GM12878 (cell line): Measurements from ENCODE around the gene CARD18. TPM values are rescaled to one million over a fixed set of nuclear protein-coding genes. Genes with fewer than 3 reads are reported as not detected.

Experiments used
- ATAC-seq: fragments of 200-7000 bp; cut with Tn5 transposase; 3 replicates; pipeline ENCODE4 v1.9.1; 2020; ENCODE audit warnings: mild to moderate bottlenecking, moderate library complexity
- BruUV-seq: library from RNA; stranded (reverse); fragments of 400-500 nt; replicated peaks from 2 replicates; lab custom pipeline; 2021; lab: Mats Ljungman, UMichigan
- CTCF ChIA-PET: fragments of 300-600 bp; sonication (Branson Sonifier 250); formaldehyde crosslinking; extraction: SDS; loops from one replicate; lab custom pipeline; 2021; ENCODE audit warnings: inconsistent platforms; lab: Yijun Ruan, JAX
- POLR2A ChIA-PET: fragments of 350-600 bp; formaldehyde crosslinking; extraction: SDS; loops from one replicate; lab custom pipeline; 2021; ENCODE audit warnings: inconsistent platforms; lab: Charles Lee
- RAD21 ChIA-PET: fragments of 300-600 bp; sonication (Branson Sonifier 250); formaldehyde crosslinking; loops from one replicate; lab custom pipeline; 2023; ENCODE audit warnings: antibody characterized with exemption; ENCODE audit not compliant: unreplicated experiment; lab: Charles Lee
- SMC1A ChIA-PET: fragments of 300-600 bp; sonication (Branson Sonifier 250); formaldehyde crosslinking; loops from one replicate; lab custom pipeline; 2023; ENCODE audit not compliant: unreplicated experiment, uncharacterized antibody; lab: Charles Lee
- DNase-seq: peaks from one replicate; pipeline ENCODE4 v3.0.0-alpha.2; 2011; ENCODE audit warnings: low read depth, low spot score
- FAIRE-seq: peaks from 3 replicates; lab custom pipeline; 2011; peaks lifted over from hg19 to GRCh38; lab: Jason Lieb, UNC
- H2AFZ ChIP-seq: 2 replicates; pipeline ENCODE4 v1.6.0; 2011; ENCODE audit warnings: low read depth, low read length, control low read depth; ENCODE audit not compliant: control insufficient read depth
- H3K27ac ChIP-seq: 2 replicates; pipeline ENCODE4 v1.5.1; 2011; ENCODE audit warnings: control low read depth; ENCODE audit not compliant: control insufficient read depth, insufficient read depth
- H3K27me3 ChIP-seq, 2 experiments: replicated peaks in 1 of 2; 2 replicates each; pipeline versions ENCODE4 v1.6.0 to v1.6.1; 2011; ENCODE audit warnings: low read length in 1 of 2; ENCODE audit not compliant: control insufficient read depth in 2 of 2, insufficient read depth in 2 of 2
- H3K36me3 ChIP-seq, 2 experiments: 2 replicates each; pipeline ENCODE4 v1.5.1; 2011; ENCODE audit warnings: low read length in 1 of 2; ENCODE audit not compliant: control insufficient read depth in 2 of 2, insufficient read depth in 2 of 2
- H3K4me1 ChIP-seq: 2 replicates; pipeline ENCODE4 v1.6.1; 2011; ENCODE audit warnings: mild to moderate bottlenecking, low read length, moderate library complexity, mixed read lengths; ENCODE audit not compliant: control insufficient read depth, insufficient read depth
- H3K4me2 ChIP-seq: 2 replicates; pipeline ENCODE4 v1.6.0; 2011; ENCODE audit warnings: control low read depth; ENCODE audit not compliant: control insufficient read depth, insufficient read depth
- H3K4me3 ChIP-seq: fragments of 200-600 bp; sonication (generic); 2 replicates; pipeline ENCODE4 v1.5.1; 2016
- H3K79me2 ChIP-seq: 2 replicates; pipeline ENCODE4 v1.6.0; 2011; ENCODE audit warnings: low read length; ENCODE audit not compliant: control insufficient read depth, insufficient read depth
- H3K9ac ChIP-seq: 2 replicates; pipeline ENCODE4 v1.8.0; 2011; ENCODE audit warnings: low read length, control low read depth, mixed read lengths; ENCODE audit not compliant: control insufficient read depth, insufficient read depth
- H3K9me3 ChIP-seq: replicated peaks from 3 replicates; pipeline ENCODE4 v1.5.1; 2011; ENCODE audit warnings: mild to moderate bottlenecking, low read length; ENCODE audit not compliant: control insufficient read depth, insufficient read depth
- H4K20me1 ChIP-seq: 2 replicates; pipeline ENCODE4 v1.6.0; 2011; ENCODE audit not compliant: control insufficient read depth, insufficient read depth
- GABPA ChIP-seq: IDR thresholded peaks from 2 replicates; pipeline ENCODE4 v1.6.1; 2014; ENCODE audit warnings: antibody characterized with exemption, low read depth, mild to moderate bottlenecking, inconsistent platforms
- HDAC2 ChIP-seq: fragments of 200-600 bp; sonication (generic); IDR thresholded peaks from 2 replicates; pipeline ENCODE4 v1.6.1; 2017
- KAT2A ChIP-seq: conservative IDR thresholded peaks from 2 replicates; pipeline ENCODE4 v1.6.1; 2011; ENCODE audit warnings: low read depth, low read length; ENCODE audit not compliant: control insufficient read depth
- NFXL1 ChIP-seq: fragments of 450-650 bp; IDR thresholded peaks from 2 replicates; pipeline ENCODE4 v1.6.1; 2017; ENCODE audit warnings: antibody characterized with exemption, mild to moderate bottlenecking, borderline replicate concordance
- POLR2AphosphoS5 ChIP-seq: IDR thresholded peaks from 2 replicates; pipeline ENCODE4 v1.6.1; 2011; ENCODE audit warnings: mild to moderate bottlenecking, low read length, inconsistent platforms
- RCOR1 ChIP-seq: conservative IDR thresholded peaks from 2 replicates; pipeline ENCODE4 v1.6.1; 2012; ENCODE audit warnings: low read depth, low read length, improper control_type of control experiment
- TARDBP ChIP-seq: IDR thresholded peaks from 2 replicates; pipeline ENCODE4 v1.6.1; 2016; ENCODE audit warnings: borderline replicate concordance
- ZBTB4 ChIP-seq: fragments of 450-650 bp; formaldehyde crosslinking; IDR thresholded peaks from 2 replicates; pipeline ENCODE4 v1.4.0; 2022; ENCODE audit warnings: mild to moderate bottlenecking, moderate library complexity
- WGBS: methylation state at CpG from one replicate; pipeline ENCODE4 v1.1.6; 2016; ENCODE audit warnings: low lambda C conversion rate; ENCODE audit not compliant: insufficient replicate concordance, insufficient coverage; ENCODE audit errors: missing lambda C conversion rate; 5-methylcytosine and 5-hydroxymethylcytosine counted together
- in situ Hi-C: fragments of 300-500 bp; cut with MboI; formaldehyde crosslinking; loops from 9 replicates; pipeline ENCODE4 v1.14.3; 2018; ENCODE audit warnings: mixed read lengths
- intact Hi-C: fragments of 100-400 bp; cut with micrococcal nuclease; formaldehyde crosslinking; loops from one replicate; pipeline ENCODE4 v1.14.2; 2022; ENCODE audit not compliant: unreplicated experiment
- polyA plus RNA-seq, 11 experiments: library from polyadenylated mRNA; depleted of rRNA in 4 of 11; unstranded in 6 of 11; stranded (reverse) in 5 of 11; fragments of >200 nt; fragmentation: Nextera tagmentation in 4 of 11; fragmentation: Illumina TruSeq in 1 of 11; extraction: Ambion mirVana in 4 of 11; extraction: Trizol in 1 of 11; gene quantifications; 1 replicate in 1 of 11; 2 replicates in 10 of 11; pipeline versions ENCODE4 v1.2.1 to v1.2.3, GENCODE V29; 2011 to 2016; ENCODE audit warnings: inconsistent platforms in 2 of 11, missing spikeins in 2 of 11, low read depth in 1 of 11
- total RNA-seq, 4 experiments: library from RNA; depleted of rRNA in 3 of 4; stranded (reverse); fragments of >200 nt in 3 of 4; fragmentation: Illumina TruSeq in 1 of 4; extraction: Trizol in 1 of 4; gene quantifications; 2 replicates each; pipeline versions ENCODE4 v1.2.1 to v1.2.3, GENCODE V29; 2013 to 2021

The CARD18 gene
- total and polyA plus RNA-seq, 10 of the 15 experiments (the other 5 are each of a cell fraction or from before 2014, with no cell fraction given), result not detected

- Histone ChIP-seq H3K4me2 (no peak overlapping the region), H3K27me3 (no peaks in the 10 kb centered on the region), H3K4me1 (no peaks in the 10 kb centered on the region), H2AFZ (no peak overlapping the region), H3K27ac (no peak overlapping the region), H3K9ac (no peak overlapping the region), H3K9me3 (no peaks in the 10 kb centered on the region), H4K20me1 (no peaks in the 10 kb centered on the region), H3K36me3 (no peaks in the 10 kb centered on the region), H3K79me2 (no peaks in the 10 kb centered on the region), H3K4me3 (no peak overlapping the region)
- no TSS peak for BruUV-seq
- in situ Hi-C loops (no loop called here), intact Hi-C loops (no loop called here)
- ChIA-PET POLR2A (no interaction called here), SMC1A (no interaction called here), RAD21 (no interaction called here), CTCF (no interaction called here)
- ATAC-seq, result no peak
- TF ChIP-seq GABPA (no peak), RCOR1 (no peak), ZBTB4 (CRISPR knock-in tag) (no peak), POLR2AphosphoS5 (no peak)
- DNase-seq, result no peak
- no peak for FAIRE-seq
- WGBS, result 55% methylated on average over 1 of the region's 1 CpG
These were observed 18.9 kb upstream of the CARD18 start for GRCh38 chr11:105158436-105158835.

- H3K27me3 ChIP-seq, result no peaks in the 10 kb centered on the region
- ChIA-PET SMC1A (no interaction called here), POLR2A (no interaction called here), RAD21 (no interaction called here), CTCF (no interaction called here)
- DNase-seq (no peak), FAIRE-seq (no peak), ATAC-seq (no peak)
- WGBS, result 10% methylated on average over 4 of the region's 4 CpGs
- BruUV-seq, result no TSS peak
- H3K9ac ChIP-seq, result no peak overlapping the region
- no peak overlapping the region for H2AFZ ChIP-seq
- H3K79me2 ChIP-seq, result no peaks in the 10 kb centered on the region
- H3K4me1 ChIP-seq, result no peaks in the 10 kb centered on the region
- H3K4me2 ChIP-seq, result no peak overlapping the region
- in situ Hi-C loops, result no loop called here
- H4K20me1 ChIP-seq, result no peaks in the 10 kb centered on the region
- H3K4me3 ChIP-seq, result no peak overlapping the region
- intact Hi-C loops, result no loop called here
- TF ChIP-seq KAT2A (no peak), HDAC2 (no peak), TARDBP (no peak), NFXL1 (no peak)
- no peaks in the 10 kb centered on the region for H3K9me3 ChIP-seq
- H3K27ac ChIP-seq, result no peak overlapping the region
- H3K36me3 ChIP-seq, result no peaks in the 10 kb centered on the region
These were observed 17.2 kb upstream of the CARD18 start for GRCh38 chr11:105156720-105157119.
